Suprapubic skin (tissue), 4 donors: ENCODE results near the gene HIVEP3. TPM values are rescaled to one million over a fixed set of nuclear protein-coding genes. Genes with fewer than 3 reads are reported as not detected.

ENCODE experiments used
- DNase-seq, 2 donors: peaks; one replicate each; pipeline ENCODE4 v3.0.0-alpha.2; 2019; ENCODE audit warnings: low spot score in 2 of 2
- H3K27ac ChIP-seq: fragments of 200-600 bp; sonication (generic); one replicate; pipeline ENCODE4 v1.5.1; 2019
- H3K27me3 ChIP-seq: fragments of 200-600 bp; sonication (generic); one replicate; pipeline ENCODE4 v1.5.1; 2019
- H3K36me3 ChIP-seq: fragments of 200-600 bp; sonication (generic); one replicate; pipeline ENCODE4 v1.5.1; 2019
- H3K4me1 ChIP-seq: fragments of 200-600 bp; sonication (generic); one replicate; pipeline ENCODE4 v1.5.1; 2019
- H3K4me3 ChIP-seq: fragments of 200-600 bp; sonication (generic); one replicate; pipeline ENCODE4 v1.5.1; 2019; ENCODE audit warnings: mild to moderate bottlenecking
- H3K9me3 ChIP-seq: fragments of 200-600 bp; sonication (generic); one replicate; pipeline ENCODE4 v1.5.1; 2019
- EP300 ChIP-seq: sonication (generic); formaldehyde crosslinking; IDR thresholded peaks from one replicate; pipeline ENCODE4 v1.6.1; 2017; ENCODE audit warnings: antibody characterized with exemption
- POLR2A ChIP-seq, 2 donors: fragments of 450-650 bp; IDR thresholded peaks; one replicate each; pipeline ENCODE4 v1.6.1; 2017; ENCODE audit warnings: antibody characterized with exemption in 2 of 2, mild to moderate bottlenecking in 2 of 2, moderate library complexity in 2 of 2
- POLR2AphosphoS5 ChIP-seq, 3 donors: sonication (generic); formaldehyde crosslinking; IDR thresholded peaks; one replicate each; pipeline ENCODE4 v1.6.1; 2017; ENCODE audit warnings: antibody characterized with exemption in 3 of 3
- WGBS: methylation state at CpG from one replicate; pipeline ENCODE4 v1.1.5; 2018; 5-methylcytosine and 5-hydroxymethylcytosine counted together
- total RNA-seq, 4 donors: library from RNA; depleted of rRNA; stranded (reverse); fragments of >200 nt; gene quantifications; one replicate each; pipeline ENCODE4 v1.1.0, GENCODE V29; 2016
- TF ChIP-seq, protein P1 (sequence below), 2 donors: fragments of 200-600 bp in 1 of 2; fragments of 450-650 bp in 1 of 2; sonication (generic) in 1 of 2; IDR thresholded peaks; one replicate each; pipeline ENCODE4 v1.5.1; 2016 to 2019; ENCODE audit warnings: antibody characterized with exemption in 2 of 2, mild to moderate bottlenecking in 1 of 2, moderate library complexity in 1 of 2

The HIVEP3 gene
- total RNA-seq, 4 donors from 2014 or later, result 11.3 to 23.9 (median 18.3) TPM

DNA sequence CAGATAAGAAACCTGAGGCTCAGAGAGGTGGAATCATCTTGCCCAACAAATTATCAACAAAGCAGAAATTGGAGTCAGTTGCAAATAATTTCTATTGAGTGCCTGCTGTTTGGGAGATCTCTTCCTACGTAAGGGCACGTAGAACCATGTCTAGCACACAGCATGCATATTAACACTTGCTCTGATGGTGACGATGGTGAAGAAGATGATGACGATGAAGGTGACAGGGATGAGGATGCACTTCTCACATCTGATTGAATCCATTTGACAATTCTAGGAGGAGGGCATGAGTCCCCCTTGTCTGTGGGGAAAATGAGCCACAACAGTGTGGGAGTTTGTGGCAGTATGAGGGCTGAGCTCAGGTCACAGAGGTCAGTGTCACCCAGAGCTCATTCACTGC lies 183.6 kb downstream of the HIVEP3 start:
- TF ChIP-seq EP300, result no peak
- no peak for TF ChIP-seq POLR2A (IDR thresholded peaks at IDR 0.05)
- no peak for TF ChIP-seq POLR2AphosphoS5 (IDR thresholded peaks at IDR 0.05)
- TF ChIP-seq, protein P1, sequence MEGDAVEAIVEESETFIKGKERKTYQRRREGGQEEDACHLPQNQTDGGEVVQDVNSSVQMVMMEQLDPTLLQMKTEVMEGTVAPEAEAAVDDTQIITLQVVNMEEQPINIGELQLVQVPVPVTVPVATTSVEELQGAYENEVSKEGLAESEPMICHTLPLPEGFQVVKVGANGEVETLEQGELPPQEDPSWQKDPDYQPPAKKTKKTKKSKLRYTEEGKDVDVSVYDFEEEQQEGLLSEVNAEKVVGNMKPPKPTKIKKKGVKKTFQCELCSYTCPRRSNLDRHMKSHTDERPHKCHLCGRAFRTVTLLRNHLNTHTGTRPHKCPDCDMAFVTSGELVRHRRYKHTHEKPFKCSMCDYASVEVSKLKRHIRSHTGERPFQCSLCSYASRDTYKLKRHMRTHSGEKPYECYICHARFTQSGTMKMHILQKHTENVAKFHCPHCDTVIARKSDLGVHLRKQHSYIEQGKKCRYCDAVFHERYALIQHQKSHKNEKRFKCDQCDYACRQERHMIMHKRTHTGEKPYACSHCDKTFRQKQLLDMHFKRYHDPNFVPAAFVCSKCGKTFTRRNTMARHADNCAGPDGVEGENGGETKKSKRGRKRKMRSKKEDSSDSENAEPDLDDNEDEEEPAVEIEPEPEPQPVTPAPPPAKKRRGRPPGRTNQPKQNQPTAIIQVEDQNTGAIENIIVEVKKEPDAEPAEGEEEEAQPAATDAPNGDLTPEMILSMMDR (IDR thresholded peaks at IDR 0.05), result no peak
- Histone ChIP-seq H3K9me3 (no peaks in the 10 kb centered on the region), H3K4me1 (peaks cover 35% of the 10 kb centered on the region), H3K4me3 (no peak overlapping the region), H3K27me3 (no peaks in the 10 kb centered on the region), H3K27ac (no peak overlapping the region), H3K36me3 (no peaks in the 10 kb centered on the region)
- no peak for DNase-seq
- 97% methylated on average over 4 of the region's 4 CpGs for WGBS

DNA sequence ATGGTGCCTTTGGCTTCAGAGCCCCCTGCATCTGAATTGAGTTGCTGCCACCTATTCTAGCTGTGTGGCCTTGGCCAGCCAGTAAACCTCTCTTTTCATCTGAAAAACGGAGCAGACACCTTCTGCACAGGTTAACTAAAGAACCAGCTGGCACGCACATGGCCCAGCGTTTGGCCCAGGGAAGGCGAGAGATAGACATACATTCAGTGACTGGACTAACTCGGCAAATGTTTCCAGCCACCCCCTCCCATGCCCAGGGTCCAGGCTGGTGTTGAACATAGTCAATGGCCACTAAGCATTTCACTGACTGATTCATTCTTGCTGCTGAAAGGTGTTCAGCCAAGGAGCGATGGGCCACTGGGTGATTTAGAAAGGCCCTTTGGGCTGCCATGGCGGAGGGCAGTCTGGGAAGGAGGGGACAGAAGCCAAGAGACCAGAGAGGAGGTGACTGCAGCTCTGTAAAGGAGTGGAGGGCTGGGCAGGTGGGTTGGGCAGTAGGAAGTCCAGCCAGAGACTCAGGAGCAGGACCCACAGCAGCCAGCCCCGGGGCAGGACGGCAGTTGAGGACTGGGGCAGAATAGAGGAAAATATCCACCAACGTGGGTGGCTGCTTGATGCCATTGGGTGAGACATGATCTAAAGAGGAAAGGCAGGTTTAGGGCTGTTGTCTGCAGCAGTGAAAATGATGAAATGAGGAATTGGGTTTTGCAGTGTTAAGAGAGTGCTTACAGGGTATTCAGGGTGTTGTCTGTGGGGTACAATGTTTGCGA lies 184.3 kb downstream of the HIVEP3 start:
- no peak overlapping the region for H3K4me3 ChIP-seq
- H3K36me3 ChIP-seq, result no peaks in the 10 kb centered on the region
- no peaks in the 10 kb centered on the region for H3K27me3 ChIP-seq
- no peaks in the 10 kb centered on the region for H3K9me3 ChIP-seq
- DNase-seq, result no peak
- no peak overlapping the region for H3K27ac ChIP-seq
- no peak for TF ChIP-seq POLR2AphosphoS5 (IDR thresholded peaks at IDR 0.05)
- TF ChIP-seq POLR2A (IDR thresholded peaks at IDR 0.05), result no peak
- TF ChIP-seq, protein P1 (IDR thresholded peaks at IDR 0.05), result no peak
- no peak for TF ChIP-seq EP300
- H3K4me1 ChIP-seq, result peaks cover 28% of the 10 kb centered on the region
- WGBS, result 87% methylated on average over 11 of the region's 11 CpGs

DNA sequence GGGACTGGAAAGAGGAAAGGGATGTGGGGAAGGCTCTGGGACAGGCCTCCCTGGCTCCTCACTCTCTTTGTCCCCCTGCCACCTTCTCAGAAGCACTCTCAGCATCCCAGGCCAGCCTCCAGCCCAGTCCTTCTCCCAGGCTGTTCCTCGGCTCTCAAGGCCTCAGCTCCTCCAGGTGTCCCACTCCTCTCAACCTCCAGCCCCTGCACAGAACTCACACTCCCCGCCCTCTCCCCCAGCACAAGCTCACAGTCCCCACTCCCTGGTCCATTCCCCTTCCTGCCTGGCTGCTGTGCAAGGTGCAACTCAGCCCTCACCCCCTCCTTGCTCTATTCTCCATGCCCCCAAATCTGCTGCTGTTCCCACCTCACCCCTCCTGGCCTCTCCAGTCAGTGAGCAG lies 185.0 kb downstream of the HIVEP3 start:
- H3K27me3 ChIP-seq, result no peaks in the 10 kb centered on the region
- WGBS, result 92% methylated on average over 2 of the region's 2 CpGs
- no peak overlapping the region for H3K4me3 ChIP-seq
- H3K36me3 ChIP-seq, result no peaks in the 10 kb centered on the region
- H3K27ac ChIP-seq, result no peak overlapping the region
- H3K9me3 ChIP-seq, result no peaks in the 10 kb centered on the region
- H3K4me1 ChIP-seq, result peaks cover 22% of the 10 kb centered on the region
- no peak for DNase-seq
- TF ChIP-seq, protein P1 (IDR thresholded peaks at IDR 0.05), result no peak
- no peak for TF ChIP-seq POLR2AphosphoS5 (IDR thresholded peaks at IDR 0.05)
- no peak for TF ChIP-seq POLR2A (IDR thresholded peaks at IDR 0.05)
- no peak for TF ChIP-seq EP300

DNA sequence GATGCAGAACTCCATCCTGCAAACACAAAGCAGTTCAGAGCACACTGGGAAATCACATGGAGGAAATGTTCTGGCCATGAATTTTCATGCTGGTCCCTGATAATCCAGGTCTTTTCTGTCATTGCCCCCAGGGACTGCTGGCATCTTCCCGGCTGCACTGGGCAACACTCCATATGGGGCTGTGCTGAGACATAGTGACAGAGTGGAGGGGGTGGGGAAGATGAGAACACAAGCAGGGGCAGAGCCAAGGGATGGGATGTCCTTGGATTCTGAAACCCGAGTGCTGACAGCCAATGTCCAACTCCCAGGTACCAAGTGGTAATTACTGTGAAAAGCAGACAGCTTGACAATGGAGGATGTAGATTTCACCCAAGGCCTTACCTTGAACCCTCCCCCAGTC lies 185.7 kb downstream of the HIVEP3 start:
- Histone ChIP-seq H3K27me3 (no peaks in the 10 kb centered on the region), H3K36me3 (no peaks in the 10 kb centered on the region), H3K27ac (no peak overlapping the region), H3K4me3 (no peak overlapping the region), H3K4me1 (peaks cover 22% of the 10 kb centered on the region), H3K9me3 (no peaks in the 10 kb centered on the region)
- 63% methylated on average over 2 of the region's 2 CpGs for WGBS
- no peak for TF ChIP-seq POLR2A (IDR thresholded peaks at IDR 0.05)
- TF ChIP-seq, protein P1 (IDR thresholded peaks at IDR 0.05), result no peak
- TF ChIP-seq POLR2AphosphoS5 (IDR thresholded peaks at IDR 0.05), result no peak
- TF ChIP-seq EP300, result no peak
- DNase-seq, result no peak

DNA sequence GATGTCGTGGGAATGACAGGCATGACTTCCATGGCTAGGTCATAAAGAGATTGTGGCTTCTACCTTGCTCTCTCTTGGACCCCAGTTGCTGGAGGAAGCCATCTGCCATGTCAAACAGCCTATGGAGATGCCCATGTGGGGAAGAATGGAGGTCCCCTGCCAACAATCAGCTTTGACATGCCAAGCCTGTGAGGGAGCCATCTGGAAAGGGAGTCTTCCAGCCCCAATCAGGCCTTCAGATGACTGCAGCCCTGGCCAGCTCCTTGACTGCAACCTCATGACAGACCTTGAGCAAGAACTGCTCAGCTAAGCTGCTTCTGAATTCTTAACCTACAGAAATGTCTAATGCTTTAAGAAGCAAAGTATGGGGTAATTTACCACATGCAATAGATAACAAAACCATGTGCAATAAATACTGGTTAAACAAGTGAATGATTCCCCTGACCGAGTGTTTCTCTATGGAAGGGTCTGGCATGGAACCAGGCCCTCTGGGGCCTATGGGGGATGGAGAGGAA lies 187.1 kb downstream of the HIVEP3 start:
- H3K4me1 ChIP-seq, result peaks cover 22% of the 10 kb centered on the region
- H3K27ac ChIP-seq, result no peak overlapping the region
- WGBS, result 92% methylated on average over 2 of the region's 2 CpGs
- TF ChIP-seq, protein P1 (IDR thresholded peaks at IDR 0.05), result no peak
- TF ChIP-seq POLR2AphosphoS5 (IDR thresholded peaks at IDR 0.05) (no peak), EP300 (no peak), POLR2A (IDR thresholded peaks at IDR 0.05) (no peak)
- H3K36me3 ChIP-seq, result no peaks in the 10 kb centered on the region
- no peaks in the 10 kb centered on the region for H3K9me3 ChIP-seq
- no peak overlapping the region for H3K4me3 ChIP-seq
- no peak for DNase-seq
- no peaks in the 10 kb centered on the region for H3K27me3 ChIP-seq
